Caco-2 (cell line): ENCODE results near the gene SNX25. TPM values are rescaled to one million over a fixed set of nuclear protein-coding genes. Genes with fewer than 3 reads are reported as not detected.
"Not testable (repeated sequence)": the region's sequence is repeated elsewhere in the genome, so short reads cannot be mapped to it uniquely, and the experiment has no call there.

Source experiments
- BruUV-seq: library from RNA; stranded (reverse); fragments of 400-500 nt; replicated peaks from 2 replicates; lab custom pipeline; 2021; lab: Mats Ljungman, UMichigan
- CTCF ChIA-PET: fragments of 300-600 bp; sonication (Branson Sonifier 250); formaldehyde crosslinking; loops from one replicate; lab custom pipeline; 2022; ENCODE audit warnings: antibody characterized with exemption; lab: Charles Lee
- POLR2A ChIA-PET: fragments of 300-600 bp; sonication (Branson Sonifier 250); formaldehyde crosslinking; loops from one replicate; lab custom pipeline; 2022; ENCODE audit warnings: antibody characterized with exemption; lab: Charles Lee
- DNase-seq, 2 experiments: peaks; one replicate each; pipeline versions ENCODE4 v3.0.0 to v3.0.0-alpha.2; 2020 to 2022
- H3K27me3 ChIP-seq: replicated peaks from 2 replicates; pipeline ENCODE4 v1.6.0; 2011; ENCODE audit warnings: low read length; ENCODE audit not compliant: control insufficient read depth, insufficient read depth
- H3K36me3 ChIP-seq: 2 replicates; pipeline ENCODE4 v1.5.1; 2011; ENCODE audit warnings: low read length; ENCODE audit not compliant: control insufficient read depth, insufficient read depth
- H3K4me1 ChIP-seq: fragments of 250-450 bp; sonication (Bioruptor Pico); 2 replicates; pipeline ENCODE4 v1.5.1; 2020; ENCODE audit warnings: mild to moderate bottlenecking
- H3K4me3 ChIP-seq: 2 replicates; pipeline ENCODE4 v1.5.1; 2011; ENCODE audit warnings: low read depth, mild to moderate bottlenecking, control low read depth, low read length
- H3K9me3 ChIP-seq: fragments of 250-450 bp; sonication (Bioruptor Pico); 2 replicates; pipeline ENCODE4 v1.5.1; 2020; ENCODE audit warnings: mild to moderate bottlenecking, moderate library complexity
- H3K27ac Mint-ChIP-seq: one replicate; pipeline ENCODE4 v1.8.0; 2022; ENCODE audit warnings: mixed read lengths; ENCODE audit not compliant: unreplicated experiment
- H3K27me3 Mint-ChIP-seq: one replicate; pipeline ENCODE4 v1.8.0; 2022; ENCODE audit warnings: mixed read lengths; ENCODE audit not compliant: insufficient read depth, unreplicated experiment
- H3K36me3 Mint-ChIP-seq: one replicate; pipeline ENCODE4 v1.8.0; 2022; ENCODE audit warnings: mild to moderate bottlenecking, mixed read lengths; ENCODE audit not compliant: insufficient read depth, unreplicated experiment
- H3K4me1 Mint-ChIP-seq: one replicate; pipeline ENCODE4 v1.8.0; 2022; ENCODE audit warnings: low read depth, mixed read lengths; ENCODE audit not compliant: unreplicated experiment
- H3K4me3 Mint-ChIP-seq: one replicate; pipeline ENCODE4 v1.8.0; 2022; ENCODE audit warnings: mild to moderate bottlenecking, moderate library complexity, mixed read lengths; ENCODE audit not compliant: unreplicated experiment
- H3K9me3 Mint-ChIP-seq: one replicate; pipeline ENCODE4 v1.8.0; 2022; ENCODE audit warnings: mixed read lengths; ENCODE audit not compliant: unreplicated experiment
- CTCF ChIP-seq, 2 experiments: fragments of 200-600 bp in 1 of 2; IDR thresholded peaks; 1 replicate in 1 of 2; 2 replicates in 1 of 2; pipeline versions ENCODE4 v1.5.1 to v1.8.0; 2011 to 2022; ENCODE audit warnings: antibody characterized with exemption in 1 of 2, control low read depth in 1 of 2, inconsistent platforms in 1 of 2, low read depth in 1 of 2, low read length in 1 of 2, mild to moderate bottlenecking in 1 of 2, moderate library complexity in 1 of 2; ENCODE audit not compliant: insufficient read depth in 1 of 2, severe bottlenecking in 1 of 2, unreplicated experiment in 1 of 2
- intact Hi-C: fragments of 100-400 bp; cut with micrococcal nuclease; formaldehyde crosslinking; loops from one replicate; pipeline ENCODE4 v1.10.0; 2022; ENCODE audit not compliant: unreplicated experiment
- total RNA-seq: library from RNA; stranded (reverse); gene quantifications from 2 replicates; pipeline ENCODE4 v1.2.3, GENCODE V29; 2022

SNX25 gene
- total RNA-seq, 1 experiment from 2014 or later: 9.3 TPM

GRCh38 chr4:185359767-185360446 is 150.5 kb downstream of the SNX25 start:
- H3K27me3 Mint-ChIP-seq: no peaks in the 10 kb centered on the region
- H3K9me3 Mint-ChIP-seq: no peaks in the 10 kb centered on the region
- H3K4me3 Mint-ChIP-seq: no peak overlapping the region
- POLR2A ChIA-PET: no interaction called here
- intact Hi-C loops: no loop called here
- no TSS peak for BruUV-seq
- no peaks in the 10 kb centered on the region for H3K36me3 ChIP-seq
- CTCF ChIA-PET: no interaction called here
- no peak for TF ChIP-seq CTCF (IDR thresholded peaks at IDR 0.05; ENCODE audit: insufficient read depth in 1 of 2, low read depth in 1 of 2, low read length in 1 of 2, severe bottlenecking in 1 of 2, unreplicated experiment in 1 of 2)
- no peaks in the 10 kb centered on the region for H3K4me1 Mint-ChIP-seq
- no peak overlapping the region for H3K27ac Mint-ChIP-seq
- no peaks in the 10 kb centered on the region for H3K9me3 ChIP-seq
- DNase-seq: no peak
- no peak overlapping the region for H3K4me3 ChIP-seq
- peaks cover 6% of the 10 kb centered on the region; the same call in 1 of the 2 replicates for H3K4me1 ChIP-seq
- no peaks in the 10 kb centered on the region for H3K27me3 ChIP-seq
- H3K36me3 Mint-ChIP-seq: no peaks in the 10 kb centered on the region

GRCh38 chr4:185361872-185362271 is 152.5 kb downstream of the SNX25 start:
- no peaks in the 10 kb centered on the region for H3K9me3 Mint-ChIP-seq
- no peak for TF ChIP-seq CTCF (IDR thresholded peaks at IDR 0.05; ENCODE audit: insufficient read depth in 1 of 2, low read depth in 1 of 2, low read length in 1 of 2, severe bottlenecking in 1 of 2, unreplicated experiment in 1 of 2)
- Histone ChIP-seq H3K36me3 (no peaks in the 10 kb centered on the region), H3K9me3 (no peaks in the 10 kb centered on the region), H3K4me3 (no peak overlapping the region), H3K27me3 (no peaks in the 10 kb centered on the region), H3K4me1 (peaks cover 6% of the 10 kb centered on the region; the same call in 1 of the 2 replicates)
- no TSS peak for BruUV-seq
- H3K4me3 Mint-ChIP-seq: no peak overlapping the region
- no peak for DNase-seq
- intact Hi-C loops: no loop called here
- H3K4me1 Mint-ChIP-seq: no peaks in the 10 kb centered on the region
- no peaks in the 10 kb centered on the region for H3K36me3 Mint-ChIP-seq
- no peaks in the 10 kb centered on the region for H3K27me3 Mint-ChIP-seq
- no peak overlapping the region for H3K27ac Mint-ChIP-seq
- POLR2A ChIA-PET: no interaction called here
- CTCF ChIA-PET: no interaction called here

DNA sequence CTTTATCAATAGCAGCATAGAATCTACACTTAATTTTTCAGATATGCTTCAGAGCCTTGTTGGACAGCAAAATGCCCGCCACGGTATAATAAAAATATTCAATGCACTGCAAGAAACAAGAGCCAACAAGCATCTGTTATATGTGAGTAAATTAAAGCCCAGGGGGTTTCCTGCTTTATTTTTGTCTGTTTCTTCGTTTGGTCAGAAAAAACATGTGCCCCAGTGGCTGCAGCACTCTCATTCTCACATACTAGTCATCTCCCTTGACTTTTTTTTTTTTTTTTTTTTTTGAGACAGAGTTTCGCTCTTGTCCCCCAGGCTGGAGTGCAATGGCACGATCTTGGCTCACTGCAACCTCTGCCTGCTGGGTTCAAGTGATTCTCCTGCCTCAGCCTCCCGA is 153.2 kb downstream of the SNX25 start:
- H3K36me3 Mint-ChIP-seq, H3K9me3 ChIP-seq, H3K27me3 ChIP-seq, DNase-seq, H3K4me1 ChIP-seq, CTCF ChIA-PET, H3K36me3 ChIP-seq, intact Hi-C loops, BruUV-seq, H3K27me3 Mint-ChIP-seq, H3K4me3 Mint-ChIP-seq, H3K27ac Mint-ChIP-seq, H3K4me1 Mint-ChIP-seq, H3K4me3 ChIP-seq, H3K9me3 Mint-ChIP-seq, POLR2A ChIA-PET: not testable (repeated sequence)
